Transverse colon (tissue), 4 donors: Measurements from ENCODE around the gene LNX1.

ENCODE experiments used
- POLR2A ChIP-seq: fragments of 450-650 bp; IDR thresholded peaks from one replicate; pipeline ENCODE4 v1.6.1; 2016; ENCODE audit warnings: antibody characterized with exemption, mild to moderate bottlenecking, moderate library complexity
- POLR2AphosphoS5 ChIP-seq, 3 donors: sonication (generic); formaldehyde crosslinking; IDR thresholded peaks; one replicate each; pipeline ENCODE4 v1.6.1; 2016; ENCODE audit warnings: antibody characterized with exemption in 3 of 3
- TF ChIP-seq, protein P1 (sequence below), 5 experiments: fragments of 200-600 bp in 3 of 5; fragments of 450-650 bp in 2 of 5; sonication (generic) in 3 of 5; IDR thresholded peaks; 1 replicate in 2 of 5; 2 replicates in 3 of 5; pipeline ENCODE4 v1.5.1; 2016 to 2017; ENCODE audit warnings: antibody characterized with exemption in 5 of 5, inconsistent platforms in 3 of 5, mild to moderate bottlenecking in 2 of 5, moderate library complexity in 1 of 5

DNA sequence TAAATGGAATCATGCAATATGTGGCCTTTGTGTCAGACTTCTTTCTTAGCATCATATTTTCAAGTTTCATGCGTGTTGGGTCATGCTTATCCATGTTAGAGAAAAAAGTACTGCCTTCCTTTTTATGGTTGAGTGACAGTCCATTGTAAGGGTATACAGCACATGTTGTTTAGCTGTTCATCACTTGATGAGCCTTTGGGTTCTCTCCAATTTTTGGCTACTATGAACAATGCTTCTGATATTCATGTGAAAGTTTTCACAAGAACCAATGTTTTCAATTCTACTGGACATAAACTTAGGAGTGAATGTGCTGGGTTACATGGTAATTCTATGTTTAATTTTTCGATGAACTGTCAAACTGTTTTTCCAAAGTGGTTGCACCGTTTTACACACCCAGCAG lies 28.1 kb upstream of the LNX1 start:
- TF ChIP-seq POLR2A = no peak
- TF ChIP-seq, protein P1, sequence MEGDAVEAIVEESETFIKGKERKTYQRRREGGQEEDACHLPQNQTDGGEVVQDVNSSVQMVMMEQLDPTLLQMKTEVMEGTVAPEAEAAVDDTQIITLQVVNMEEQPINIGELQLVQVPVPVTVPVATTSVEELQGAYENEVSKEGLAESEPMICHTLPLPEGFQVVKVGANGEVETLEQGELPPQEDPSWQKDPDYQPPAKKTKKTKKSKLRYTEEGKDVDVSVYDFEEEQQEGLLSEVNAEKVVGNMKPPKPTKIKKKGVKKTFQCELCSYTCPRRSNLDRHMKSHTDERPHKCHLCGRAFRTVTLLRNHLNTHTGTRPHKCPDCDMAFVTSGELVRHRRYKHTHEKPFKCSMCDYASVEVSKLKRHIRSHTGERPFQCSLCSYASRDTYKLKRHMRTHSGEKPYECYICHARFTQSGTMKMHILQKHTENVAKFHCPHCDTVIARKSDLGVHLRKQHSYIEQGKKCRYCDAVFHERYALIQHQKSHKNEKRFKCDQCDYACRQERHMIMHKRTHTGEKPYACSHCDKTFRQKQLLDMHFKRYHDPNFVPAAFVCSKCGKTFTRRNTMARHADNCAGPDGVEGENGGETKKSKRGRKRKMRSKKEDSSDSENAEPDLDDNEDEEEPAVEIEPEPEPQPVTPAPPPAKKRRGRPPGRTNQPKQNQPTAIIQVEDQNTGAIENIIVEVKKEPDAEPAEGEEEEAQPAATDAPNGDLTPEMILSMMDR (IDR thresholded peaks at IDR 0.05) = no peak
- no peak for TF ChIP-seq POLR2AphosphoS5 (IDR thresholded peaks at IDR 0.05)
